Liver (tissue), 3 donors: ENCODE measurements around the gene FRZB.

Experiments
- TF ChIP-seq, protein P1 (sequence below): fragments of 150-350 bp; IDR thresholded peaks from 2 replicates; pipeline ENCODE4 v1.5.1; 2017; ENCODE audit warnings: improper control_type of control experiment, low read depth, low read length; ENCODE audit not compliant: missing input control
- TF ChIP-seq, protein P2 (sequence below): IDR thresholded peaks from 2 replicates; pipeline ENCODE4 v1.6.1; 2016; ENCODE audit warnings: antibody characterized with exemption
- donor health status: healthy.
- donor health status: healthy.

DNA sequence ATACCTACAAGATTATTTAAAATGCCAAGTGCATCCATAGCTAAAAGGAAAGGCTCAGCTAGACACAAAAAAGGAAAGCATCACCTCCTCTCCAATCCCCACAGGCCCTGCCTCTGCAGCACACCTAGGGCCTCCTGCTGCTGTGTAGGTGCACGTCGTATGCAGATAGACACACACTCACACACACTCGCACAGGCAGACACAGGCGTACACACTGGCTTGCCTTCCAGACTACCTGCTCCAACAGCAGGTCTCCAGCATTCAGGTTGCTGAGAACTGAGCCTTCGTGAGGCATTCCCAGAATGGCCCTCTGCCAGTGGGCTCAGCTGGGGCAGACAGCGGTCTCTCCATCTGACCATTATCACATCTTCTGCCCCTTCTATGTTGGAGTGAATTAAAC, 35.3 kb upstream of the FRZB start:
- TF ChIP-seq, protein P1, sequence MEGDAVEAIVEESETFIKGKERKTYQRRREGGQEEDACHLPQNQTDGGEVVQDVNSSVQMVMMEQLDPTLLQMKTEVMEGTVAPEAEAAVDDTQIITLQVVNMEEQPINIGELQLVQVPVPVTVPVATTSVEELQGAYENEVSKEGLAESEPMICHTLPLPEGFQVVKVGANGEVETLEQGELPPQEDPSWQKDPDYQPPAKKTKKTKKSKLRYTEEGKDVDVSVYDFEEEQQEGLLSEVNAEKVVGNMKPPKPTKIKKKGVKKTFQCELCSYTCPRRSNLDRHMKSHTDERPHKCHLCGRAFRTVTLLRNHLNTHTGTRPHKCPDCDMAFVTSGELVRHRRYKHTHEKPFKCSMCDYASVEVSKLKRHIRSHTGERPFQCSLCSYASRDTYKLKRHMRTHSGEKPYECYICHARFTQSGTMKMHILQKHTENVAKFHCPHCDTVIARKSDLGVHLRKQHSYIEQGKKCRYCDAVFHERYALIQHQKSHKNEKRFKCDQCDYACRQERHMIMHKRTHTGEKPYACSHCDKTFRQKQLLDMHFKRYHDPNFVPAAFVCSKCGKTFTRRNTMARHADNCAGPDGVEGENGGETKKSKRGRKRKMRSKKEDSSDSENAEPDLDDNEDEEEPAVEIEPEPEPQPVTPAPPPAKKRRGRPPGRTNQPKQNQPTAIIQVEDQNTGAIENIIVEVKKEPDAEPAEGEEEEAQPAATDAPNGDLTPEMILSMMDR = no peak
- TF ChIP-seq, protein P2, sequence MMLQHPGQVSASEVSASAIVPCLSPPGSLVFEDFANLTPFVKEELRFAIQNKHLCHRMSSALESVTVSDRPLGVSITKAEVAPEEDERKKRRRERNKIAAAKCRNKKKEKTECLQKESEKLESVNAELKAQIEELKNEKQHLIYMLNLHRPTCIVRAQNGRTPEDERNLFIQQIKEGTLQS = no peak
